Activated CD8-positive, alpha-beta memory T cell treated with anti-CD3 and anti-CD28 coated beads, Interleukin-2, amount 50 U/mL, for 48 hours (primary cell): ENCODE data around the gene TMEM121.

ENCODE experiments used
- DNase-seq: peaks from one replicate; pipeline ENCODE4 v3.0.0-alpha.2; 2020

TMEM121 gene

GRCh38 chr14:105487449-105487985, 38.9 kb upstream of the TMEM121 start:
- DNase-seq, result peak; percentile 80

DNA sequence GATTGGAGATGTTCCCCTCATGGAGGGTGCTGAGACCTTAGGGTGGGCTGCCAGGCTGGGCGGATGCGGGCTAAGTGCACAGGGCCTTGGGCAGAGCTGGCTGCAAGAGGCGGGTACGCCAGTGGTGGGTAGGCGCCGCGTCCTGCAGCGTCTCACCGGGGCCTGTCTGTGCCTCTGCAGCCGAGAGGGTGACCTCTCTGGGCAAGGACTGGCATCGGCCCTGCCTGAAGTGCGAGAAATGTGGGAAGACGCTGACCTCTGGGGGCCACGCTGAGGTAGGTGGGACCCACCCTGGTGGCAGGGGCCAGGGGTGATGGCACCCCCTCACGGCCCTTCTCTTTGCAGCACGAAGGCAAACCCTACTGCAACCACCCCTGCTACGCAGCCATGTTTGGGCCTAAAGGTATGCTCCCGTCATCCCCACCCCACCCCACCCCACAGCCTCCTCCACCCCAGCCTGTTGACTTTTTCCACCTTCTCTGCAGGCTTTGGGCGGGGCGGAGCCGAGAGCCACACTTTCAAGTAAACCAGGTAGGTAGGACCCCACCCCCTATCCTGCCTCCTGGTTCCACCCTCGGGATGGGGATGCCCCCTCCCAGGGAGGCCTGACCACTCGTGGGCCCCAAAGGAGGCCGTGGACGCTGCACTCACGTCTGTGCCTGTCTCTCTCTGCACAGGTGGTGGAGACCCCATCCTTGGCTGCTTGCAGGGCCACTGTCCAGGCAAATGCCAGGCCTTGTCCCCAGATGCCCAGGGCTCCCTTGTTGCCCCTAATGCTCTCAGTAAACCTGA, 38.2 kb upstream of the TMEM121 start:
- DNase-seq, result peak; percentile 72

GRCh38 chr14:105488781-105489541, 37.4 kb upstream of the TMEM121 start:
- DNase-seq, result no peak

- peak; percentile 89 for DNase-seq
These were observed 36.7 kb upstream of the TMEM121 start for GRCh38 chr14:105489542-105490266.

GRCh38 chr14:105490267-105490571, 36.2 kb upstream of the TMEM121 start:
- DNase-seq, result no peak

DNA sequence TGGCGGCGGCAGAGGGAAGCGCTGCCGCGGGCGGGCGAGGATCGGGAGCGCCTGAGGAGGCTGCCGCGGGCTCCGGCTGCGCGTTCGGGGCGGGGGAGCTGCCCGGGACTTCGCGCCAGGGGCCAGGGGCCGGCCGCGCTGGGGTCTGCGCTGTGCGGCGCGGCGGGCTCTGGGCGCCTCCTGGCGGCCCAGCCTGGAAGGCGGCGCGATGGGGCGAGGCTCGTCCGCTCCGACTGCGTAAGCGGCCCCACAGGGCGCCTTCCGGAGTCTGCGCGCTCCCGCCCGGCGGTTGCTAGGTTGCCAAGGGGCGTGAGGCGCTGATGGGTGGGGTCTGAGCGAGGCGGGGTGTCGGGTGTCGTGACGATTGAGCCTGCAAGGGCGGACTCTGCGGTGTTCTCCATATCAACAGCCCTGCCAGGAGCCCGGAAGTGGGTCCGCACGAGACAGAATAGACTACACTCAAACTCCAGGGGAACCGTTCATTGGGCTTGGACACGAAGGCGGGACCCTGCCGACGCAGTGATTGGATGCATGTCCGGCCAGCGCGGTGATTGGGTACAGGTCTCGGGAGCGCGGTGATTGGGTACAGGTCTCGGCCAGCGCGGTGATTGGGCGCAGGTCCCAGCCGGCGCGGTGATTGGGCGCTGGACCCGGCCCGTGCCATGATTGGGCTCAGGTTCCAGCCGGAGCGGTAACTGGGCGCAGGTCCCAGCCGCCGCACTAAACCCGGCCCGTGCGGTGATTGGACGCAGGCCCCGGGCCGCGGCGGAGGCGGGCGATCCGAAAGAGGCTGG, 35.6 kb upstream of the TMEM121 start, which contains the start of gene TEDC1:
TSS of gene TEDC1 (plus strand) at position 675 of the 794 bp plus-strand sequence. CDS start 130 bp downstream, outside the sequence.
- peak; percentile 99 for DNase-seq

GRCh38 chr14:105491366-105491973, 34.9 kb upstream of the TMEM121 start:
- DNase-seq, result peak; percentile 98

DNA sequence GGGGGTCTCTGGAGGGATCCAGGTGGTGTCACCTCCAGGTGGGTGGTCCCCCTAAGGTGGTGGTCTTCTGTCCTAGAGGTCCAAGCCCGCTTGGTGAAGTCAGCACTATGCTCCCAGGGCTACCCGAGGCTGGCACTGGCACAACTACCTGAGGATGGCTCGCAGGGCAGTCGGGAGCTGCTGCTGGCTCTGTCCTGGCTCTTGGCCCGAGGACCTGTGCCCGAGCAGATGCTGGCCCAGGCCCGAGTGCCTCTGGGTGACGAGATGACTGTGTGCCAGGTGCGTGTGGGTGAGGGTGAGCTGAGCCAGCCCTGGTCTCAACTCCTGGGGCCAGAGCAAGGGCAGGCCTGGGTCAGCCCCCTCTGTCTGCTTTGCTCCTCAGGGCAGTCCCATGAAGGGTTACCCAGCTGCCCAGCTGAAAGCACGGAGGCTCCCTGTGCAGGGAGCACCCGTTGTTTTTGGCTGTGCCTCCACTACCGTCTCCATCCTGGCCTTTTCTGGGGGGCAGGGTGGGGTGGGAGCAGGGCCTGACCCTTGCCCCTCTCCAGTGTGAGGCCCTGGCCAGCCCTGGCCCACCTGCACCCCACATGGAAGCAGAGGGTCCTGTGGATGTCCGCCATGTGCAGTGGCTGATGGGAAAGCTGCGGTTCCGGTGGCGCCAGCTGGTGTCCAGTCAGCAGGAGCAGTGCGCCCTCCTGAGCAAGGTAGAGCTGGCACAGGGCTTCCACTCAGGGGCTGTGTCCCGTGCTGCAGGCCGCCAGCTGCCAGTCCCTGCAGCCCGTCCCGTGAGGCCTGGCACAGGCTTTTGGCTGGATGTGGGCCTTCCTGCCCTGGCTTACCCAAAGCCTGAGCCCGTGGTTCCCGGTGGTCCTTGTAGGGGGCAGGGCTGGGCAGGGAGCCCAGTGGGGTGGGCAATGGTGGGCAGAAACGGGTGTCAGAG, 34.1 kb upstream of the TMEM121 start:
- no peak for DNase-seq

GRCh38 chr14:105492971-105493871, 33.2 kb upstream of the TMEM121 start:
- DNase-seq, result no peak

- DNase-seq, result no peak
These were observed 32.3 kb upstream of the TMEM121 start for GRCh38 chr14:105493921-105494605.

DNA sequence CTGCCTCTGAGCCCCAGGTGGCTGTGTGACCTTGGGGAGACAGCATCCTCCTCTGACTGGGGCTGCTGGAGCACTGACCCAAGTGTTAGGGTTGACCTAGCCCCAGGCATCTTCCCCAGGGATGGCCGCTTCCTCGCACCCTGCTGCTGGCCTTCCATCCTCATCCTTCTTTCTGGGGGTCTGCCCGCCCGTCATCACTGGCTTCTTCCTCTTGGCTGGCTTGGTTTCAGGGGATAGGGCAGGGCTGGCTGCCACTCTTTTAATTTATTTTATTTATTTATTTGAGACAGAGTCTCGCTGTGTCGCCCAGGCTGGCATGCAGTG, 31.8 kb upstream of the TMEM121 start:
- DNase-seq, result no peak

DNA sequence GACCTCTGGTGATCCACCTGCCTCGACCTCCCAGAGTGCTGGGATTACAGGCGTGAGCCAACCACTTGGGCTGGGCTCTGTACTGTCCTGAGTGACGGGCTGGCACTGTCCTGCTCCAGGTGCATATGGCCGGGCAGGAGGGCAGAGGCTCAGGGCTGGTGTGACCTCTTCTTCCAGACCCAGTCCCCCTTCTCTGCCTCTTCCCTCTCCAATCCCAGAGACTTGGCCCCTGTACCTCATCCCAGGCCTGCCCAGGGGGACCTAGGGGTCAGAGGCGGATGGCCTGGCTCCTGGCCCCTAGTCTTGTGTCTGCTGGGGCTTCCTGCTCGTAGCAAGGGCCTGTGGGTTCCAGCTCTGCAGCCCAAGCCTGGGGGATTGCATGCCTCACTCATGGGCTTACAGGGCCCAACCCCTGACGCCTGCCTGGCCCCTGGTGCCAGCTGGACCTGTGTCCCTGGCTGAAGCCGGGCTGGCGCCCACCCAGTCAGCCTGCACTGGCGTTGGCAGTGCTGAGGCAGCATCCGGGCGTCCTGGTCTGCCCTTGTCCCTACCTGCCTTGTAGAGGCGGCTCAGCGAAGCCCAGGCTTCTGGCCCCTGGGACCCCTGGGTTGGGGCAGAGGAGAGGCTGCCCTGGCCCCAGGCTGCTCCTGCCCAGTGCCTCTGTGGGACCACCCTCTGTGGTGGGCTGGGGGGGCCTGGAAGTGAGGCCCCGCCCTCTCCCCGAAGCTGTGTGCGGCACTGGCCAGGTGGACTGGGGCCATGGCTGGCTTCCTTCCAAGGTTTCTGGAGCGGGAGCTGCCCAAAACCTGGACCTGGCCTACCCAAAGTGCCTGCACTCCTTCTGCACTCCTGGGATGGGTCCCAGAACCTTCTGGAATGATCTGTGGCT, 31.0 kb upstream of the TMEM121 start:
- DNase-seq, result no peak

GRCh38 chr14:105495990-105496830, 30.2 kb upstream of the TMEM121 start:
- no peak for DNase-seq

- peak; percentile 52 for DNase-seq
These were observed 29.4 kb upstream of the TMEM121 start for GRCh38 chr14:105496831-105497591.

DNA sequence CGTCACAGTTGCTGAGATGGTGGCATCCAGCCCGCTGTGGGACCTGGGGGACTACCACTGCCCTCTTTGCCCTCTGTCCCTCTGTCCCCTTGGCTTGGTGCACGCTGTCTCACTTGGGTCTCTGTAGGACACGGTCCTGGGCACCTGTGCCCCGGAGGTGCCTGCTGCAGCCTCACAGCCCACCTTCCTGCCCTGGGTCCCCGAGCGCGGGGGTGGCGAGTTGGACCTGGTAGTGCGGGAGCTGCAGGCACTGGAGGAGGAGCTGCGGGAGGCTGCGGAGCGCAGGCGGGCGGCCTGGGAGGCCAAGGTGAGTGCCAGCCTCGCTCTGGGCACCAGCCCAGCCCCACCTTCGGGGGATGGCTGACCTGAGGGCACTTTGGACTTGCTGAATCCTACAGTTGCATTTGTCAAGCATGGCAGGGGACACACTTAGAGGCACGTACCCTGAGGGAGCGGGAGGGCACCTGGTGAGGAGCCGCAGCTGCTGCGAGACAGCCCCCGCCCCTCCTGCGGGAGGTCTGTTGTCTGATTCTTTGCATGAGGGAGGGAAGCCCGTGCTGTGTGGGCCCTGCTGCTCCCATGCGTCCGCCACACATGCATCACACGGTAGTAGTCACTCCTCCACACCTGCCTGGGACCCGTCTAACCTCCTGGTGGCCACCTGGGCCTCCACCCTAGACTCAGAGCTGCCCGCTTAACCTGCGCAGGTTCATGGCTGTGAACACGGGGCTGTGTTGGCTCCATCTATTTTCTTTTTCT, 28.5 kb upstream of the TMEM121 start:
- no peak for DNase-seq
